SU-DHL-6 (cell line): ENCODE measurements around the gene FBN2.

Experiments used
- H2AFZ ChIP-seq: fragments of 200-600 bp; sonication (generic); 2 replicates; pipeline ENCODE4 v1.6.1; 2014; ENCODE audit warnings: low read depth, mild to moderate bottlenecking, moderate library complexity, mixed read lengths, antibody characterized with exemption, low read length; ENCODE audit not compliant: severe bottlenecking
- H3F3A ChIP-seq: fragments of 200-600 bp; shearing (Covaris generic); 2 replicates; pipeline ENCODE4 v1.6.0; 2016; ENCODE audit warnings: antibody characterized with exemption, mild to moderate bottlenecking; ENCODE audit not compliant: insufficient read depth
- H3K27ac ChIP-seq: fragments of 200-600 bp; sonication (generic); 2 replicates; pipeline ENCODE4 v1.5.1; 2016; ENCODE audit warnings: low read depth, mild to moderate bottlenecking, low read length, moderate library complexity, mixed read lengths
- H3K27me3 ChIP-seq: fragments of 200-600 bp; sonication (generic), shearing (Covaris generic); 2 replicates; pipeline ENCODE4 v1.6.0; 2014; ENCODE audit warnings: mild to moderate bottlenecking, low read length
- H3K36me3 ChIP-seq: fragments of 200-600 bp; sonication (generic); 2 replicates; pipeline ENCODE4 v1.6.1; 2014; ENCODE audit warnings: mild to moderate bottlenecking, low read length, mixed read lengths
- H3K4me2 ChIP-seq: fragments of 300-600, 200-600 bp; shearing (Covaris generic), sonication (generic); 2 replicates; pipeline ENCODE4 v1.6.0; 2014; ENCODE audit warnings: low read length, low read depth, mild to moderate bottlenecking; ENCODE audit not compliant: poor library complexity, severe bottlenecking
- H3K4me3 ChIP-seq: fragments of 200-600 bp; sonication (generic); 2 replicates; pipeline ENCODE4 v1.5.1; 2014; ENCODE audit warnings: antibody characterized with exemption, low read length, mild to moderate bottlenecking, mixed read lengths; ENCODE audit not compliant: insufficient read depth, poor library complexity, severe bottlenecking
- H3K79me2 ChIP-seq: fragments of 200-600 bp; sonication (generic); 2 replicates; pipeline ENCODE4 v1.6.1; 2014; ENCODE audit warnings: mild to moderate bottlenecking, low read length, moderate library complexity; ENCODE audit not compliant: insufficient read depth
- H3K9ac ChIP-seq: fragments of 200-600 bp; sonication (generic); 2 replicates; pipeline ENCODE4 v1.7.0; 2014; ENCODE audit warnings: mild to moderate bottlenecking, low read length
- H3K9me2 ChIP-seq: fragments of 200-600 bp; sonication (generic); replicated peaks from 2 replicates; pipeline ENCODE4 v1.6.1; 2014; ENCODE audit warnings: low read length; ENCODE audit not compliant: insufficient read depth
- H3K9me3 ChIP-seq: fragments of 200-600 bp; sonication (generic); 2 replicates; pipeline ENCODE4 v1.6.1; 2014; ENCODE audit warnings: low read length, mixed read lengths; ENCODE audit not compliant: insufficient read depth
- H4K20me1 ChIP-seq: fragments of 200-600 bp; sonication (generic); 2 replicates; pipeline ENCODE4 v1.6.1; 2014; ENCODE audit warnings: low read depth, mild to moderate bottlenecking, antibody characterized with exemption, low read length, moderate library complexity, mixed read lengths
- EZH2phosphoT487 ChIP-seq: fragments of 200-600 bp; sonication (generic), shearing (Covaris generic); conservative IDR thresholded peaks from 2 replicates; pipeline ENCODE4 v1.6.1; 2018; ENCODE audit warnings: mild to moderate bottlenecking, antibody characterized with exemption, low read length, moderate library complexity, mixed read lengths
- TF ChIP-seq, protein P1 (sequence below): fragments of 200-600 bp; sonication (generic); IDR thresholded peaks from one replicate; pipeline ENCODE4 v1.5.1; 2017; ENCODE audit warnings: antibody characterized with exemption, mild to moderate bottlenecking, low read length, moderate library complexity; ENCODE audit not compliant: insufficient read depth, poor library complexity, severe bottlenecking

The FBN2 gene

DNA sequence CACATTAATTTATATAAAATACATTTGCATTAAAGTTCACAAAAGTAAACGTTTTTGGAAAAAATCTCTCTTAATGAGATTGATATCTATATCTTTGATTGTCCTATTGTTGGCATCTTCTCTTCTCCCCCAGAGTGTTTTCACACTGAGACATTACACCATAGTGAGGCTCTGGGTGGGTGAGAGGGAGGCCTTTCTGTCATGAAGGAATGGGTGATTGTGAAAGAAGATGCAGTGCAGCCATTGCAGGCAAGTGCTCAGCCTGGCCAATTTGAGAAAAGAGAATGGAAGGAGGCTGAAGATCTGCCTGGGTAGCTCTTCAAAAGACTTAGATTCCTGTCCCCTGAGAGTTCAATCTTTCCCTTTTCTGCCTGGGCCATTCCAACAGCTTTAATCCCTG lies 313.7 kb downstream of the FBN2 start:
- no peaks in the 10 kb centered on the region for H3K36me3 ChIP-seq
- H2AFZ ChIP-seq = no peak overlapping the region
- H3K9ac ChIP-seq = no peak overlapping the region
- no peaks in the 10 kb centered on the region for H3K27me3 ChIP-seq
- no peak overlapping the region for H3K27ac ChIP-seq
- no peaks in the 10 kb centered on the region for H3F3A ChIP-seq
- no peak overlapping the region for H3K4me2 ChIP-seq
- no peaks in the 10 kb centered on the region for H4K20me1 ChIP-seq
- no peaks in the 10 kb centered on the region for H3K9me2 ChIP-seq
- H3K9me3 ChIP-seq = no peaks in the 10 kb centered on the region
- no peak for TF ChIP-seq EZH2phosphoT487
- TF ChIP-seq, protein P1, sequence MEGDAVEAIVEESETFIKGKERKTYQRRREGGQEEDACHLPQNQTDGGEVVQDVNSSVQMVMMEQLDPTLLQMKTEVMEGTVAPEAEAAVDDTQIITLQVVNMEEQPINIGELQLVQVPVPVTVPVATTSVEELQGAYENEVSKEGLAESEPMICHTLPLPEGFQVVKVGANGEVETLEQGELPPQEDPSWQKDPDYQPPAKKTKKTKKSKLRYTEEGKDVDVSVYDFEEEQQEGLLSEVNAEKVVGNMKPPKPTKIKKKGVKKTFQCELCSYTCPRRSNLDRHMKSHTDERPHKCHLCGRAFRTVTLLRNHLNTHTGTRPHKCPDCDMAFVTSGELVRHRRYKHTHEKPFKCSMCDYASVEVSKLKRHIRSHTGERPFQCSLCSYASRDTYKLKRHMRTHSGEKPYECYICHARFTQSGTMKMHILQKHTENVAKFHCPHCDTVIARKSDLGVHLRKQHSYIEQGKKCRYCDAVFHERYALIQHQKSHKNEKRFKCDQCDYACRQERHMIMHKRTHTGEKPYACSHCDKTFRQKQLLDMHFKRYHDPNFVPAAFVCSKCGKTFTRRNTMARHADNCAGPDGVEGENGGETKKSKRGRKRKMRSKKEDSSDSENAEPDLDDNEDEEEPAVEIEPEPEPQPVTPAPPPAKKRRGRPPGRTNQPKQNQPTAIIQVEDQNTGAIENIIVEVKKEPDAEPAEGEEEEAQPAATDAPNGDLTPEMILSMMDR = no peak
- H3K79me2 ChIP-seq = no peaks in the 10 kb centered on the region
- H3K4me3 ChIP-seq = no peak overlapping the region

DNA sequence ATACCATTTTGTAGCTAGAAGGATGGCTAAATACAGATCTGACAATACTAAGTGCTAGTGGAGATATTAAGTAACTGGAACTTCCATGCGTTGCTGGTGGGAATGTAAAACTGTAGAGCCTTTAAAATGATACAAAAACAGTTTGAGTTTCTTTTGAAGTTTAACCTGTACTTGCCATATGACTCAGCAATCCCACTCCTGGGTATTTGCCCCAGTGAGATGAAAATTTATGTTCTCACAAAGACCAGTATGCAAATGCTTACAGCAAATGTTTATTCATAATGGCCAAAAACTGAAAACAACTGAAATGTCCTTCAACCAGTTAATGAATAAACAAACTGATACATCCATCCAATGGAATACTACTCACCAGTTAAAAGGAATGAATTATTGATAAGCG lies 317.2 kb downstream of the FBN2 start:
- no peaks in the 10 kb centered on the region for H3K36me3 ChIP-seq
- TF ChIP-seq, protein P1 = no peak
- no peak for TF ChIP-seq EZH2phosphoT487
- H2AFZ ChIP-seq = no peak overlapping the region
- no peak overlapping the region for H3K4me2 ChIP-seq
- no peak overlapping the region for H3K9ac ChIP-seq
- no peaks in the 10 kb centered on the region for H3K9me3 ChIP-seq
- H3K79me2 ChIP-seq = no peaks in the 10 kb centered on the region
- no peaks in the 10 kb centered on the region for H3F3A ChIP-seq
- H3K4me3 ChIP-seq = no peak overlapping the region
- no peaks in the 10 kb centered on the region for H3K9me2 ChIP-seq
- no peaks in the 10 kb centered on the region for H3K27me3 ChIP-seq
- no peak overlapping the region for H3K27ac ChIP-seq
- H4K20me1 ChIP-seq = no peaks in the 10 kb centered on the region

DNA sequence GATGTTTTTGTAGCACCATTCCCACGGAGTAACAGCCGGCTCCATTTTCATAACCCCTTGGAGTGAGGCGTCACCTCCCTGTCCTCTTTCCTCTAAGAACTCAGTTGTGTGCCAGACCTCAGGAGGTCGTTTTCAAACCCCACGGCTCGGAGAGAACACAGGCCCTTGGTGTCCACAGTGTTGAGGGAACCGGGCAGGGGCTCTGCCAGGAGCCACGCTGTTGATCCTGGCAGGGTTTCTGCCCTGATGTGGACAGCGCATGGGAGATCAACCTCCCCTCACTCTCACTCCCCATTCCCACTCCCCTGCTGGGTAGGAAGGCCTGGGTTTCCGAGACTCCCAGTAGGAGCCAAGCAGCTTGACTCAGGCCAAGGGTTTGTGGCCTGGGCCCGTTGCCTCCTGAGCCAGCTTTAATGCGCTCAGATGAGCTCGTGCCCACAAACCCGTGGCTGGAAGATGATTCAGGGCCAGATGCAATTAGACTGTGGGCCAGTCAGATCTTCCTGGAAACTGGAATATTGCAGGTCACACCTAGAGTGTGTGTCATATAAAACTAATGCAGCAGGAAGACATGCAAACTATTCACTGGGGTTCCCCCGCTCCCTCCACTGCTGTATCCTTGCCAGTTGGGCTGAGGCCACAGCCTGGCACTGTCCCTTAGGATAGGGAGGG lies 321.0 kb downstream of the FBN2 start:
- Histone ChIP-seq H3K27ac (no peak overlapping the region), H3K27me3 (no peaks in the 10 kb centered on the region), H4K20me1 (no peaks in the 10 kb centered on the region), H2AFZ (no peak overlapping the region), H3K79me2 (no peaks in the 10 kb centered on the region), H3K9me2 (no peaks in the 10 kb centered on the region), H3K9ac (no peak overlapping the region), H3K9me3 (no peaks in the 10 kb centered on the region), H3F3A (no peaks in the 10 kb centered on the region), H3K36me3 (no peaks in the 10 kb centered on the region), H3K4me2 (no peak overlapping the region), H3K4me3 (no peak overlapping the region)
- TF ChIP-seq, protein P1 = no peak
- TF ChIP-seq EZH2phosphoT487 = no peak
